Measurements from ENCODE around the gene DNMT3A. TPM values are rescaled to one million over a fixed set of nuclear protein-coding genes. Genes with fewer than 3 reads are reported as not detected.

Gene DNMT3A
- total and polyA plus RNA-seq, 3 donors from 2014 or later: 15.5 to 36.3 (median 36.3) TPM

- Histone ChIP-seq H3K27ac (no peak overlapping the region), H3K9me3 (no peaks in the 10 kb centered on the region), H3K4me1 (peaks cover 19% of the 10 kb centered on the region), H3K27me3 (no peaks in the 10 kb centered on the region), H3K36me3 (ENCODE audit: low read depth, missing control alignments) (no peaks in the 10 kb centered on the region), H3K4me3 (no peak overlapping the region)
- intact Hi-C loops (cut with DNase I; ENCODE audit: low total_unique reads): no loop called here
- peak; percentile 14 for DNase-seq
- 69 to 77% methylated on average over 22 of the region's 22 CpGs for WGBS, 2 donors
- TF ChIP-seq POLR2A (IDR thresholded peaks at IDR 0.05): no peak
- TF ChIP-seq CTCF (IDR thresholded peaks at IDR 0.05): no peak
Measured at GRCh38 chr2:25377822-25378421, 36.2 kb upstream of the DNMT3A start.

- H3K36me3 ChIP-seq (ENCODE audit: low read depth, missing control alignments): no peaks in the 10 kb centered on the region
- intact Hi-C loops (cut with DNase I; ENCODE audit: low total_unique reads): no loop called here
Measured at GRCh38 chr2:25376750-25377621, 35.3 kb upstream of the DNMT3A start.

GRCh38 chr2:25375989-25376545 is 34.3 kb upstream of the DNMT3A start:
- no peak overlapping the region for H3K27ac ChIP-seq
- H3K4me1 ChIP-seq: peaks cover 19% of the 10 kb centered on the region
- DNase-seq: no peak
- H3K27me3 ChIP-seq: no peaks in the 10 kb centered on the region
- no peaks in the 10 kb centered on the region for H3K9me3 ChIP-seq
- intact Hi-C loops (cut with DNase I; ENCODE audit: low total_unique reads): no loop called here
- 59 to 69% methylated on average over 16 of the region's 16 CpGs for WGBS, 2 donors
- peak overlapping the region; percentile 6 to 34 for H3K4me3 ChIP-seq
- TF ChIP-seq POLR2A (IDR thresholded peaks at IDR 0.05) (no peak), CTCF (IDR thresholded peaks at IDR 0.05) (no peak)
- no peaks in the 10 kb centered on the region for H3K36me3 ChIP-seq (ENCODE audit: low read depth, missing control alignments)

More at GRCh38 chr2:25376750-25377621, 35.3 kb upstream of the DNMT3A start:
- DNase-seq: peak; percentile 92
- no peaks in the 10 kb centered on the region for H3K27me3 ChIP-seq
- peaks cover 19% of the 10 kb centered on the region for H3K4me1 ChIP-seq
- H3K27ac ChIP-seq: no peak overlapping the region
- TF ChIP-seq POLR2A (IDR thresholded peaks at IDR 0.05) (no peak), CTCF (IDR thresholded peaks at IDR 0.05) (peak; percentile 90 to 98 (median 91))
- peak overlapping the region; percentile 6 to 34 for H3K4me3 ChIP-seq
- H3K9me3 ChIP-seq: no peaks in the 10 kb centered on the region
- WGBS, 2 donors: 15 to 16% methylated on average over 37 to 52 of the region's 52 CpGs

GRCh38 chr2:25375371-25375988 is 33.8 kb upstream of the DNMT3A start:
- no peak for DNase-seq
- peaks cover 15% of the 10 kb centered on the region for H3K4me1 ChIP-seq
- no peaks in the 10 kb centered on the region for H3K36me3 ChIP-seq (ENCODE audit: low read depth, missing control alignments)
- 63 to 80% methylated on average over 9 to 17 of the region's 17 CpGs for WGBS, 2 donors
- H3K4me3 ChIP-seq: no peak overlapping the region
- H3K27ac ChIP-seq: no peak overlapping the region
- intact Hi-C loops (cut with DNase I; ENCODE audit: low total_unique reads): no loop called here
- no peaks in the 10 kb centered on the region for H3K9me3 ChIP-seq
- no peak for TF ChIP-seq CTCF (IDR thresholded peaks at IDR 0.05)
- no peak for TF ChIP-seq POLR2A (IDR thresholded peaks at IDR 0.05)
- no peaks in the 10 kb centered on the region for H3K27me3 ChIP-seq

Data from testis (tissue), 3 donors.